Neural progenitor cell (in vitro differentiated cells): ENCODE measurements around the gene KRT77. TPM values are rescaled to one million over a fixed set of nuclear protein-coding genes. Genes with fewer than 3 reads are reported as not detected.

Experiments used
- DNase-seq: peaks from one replicate; pipeline ENCODE4 v3.0.0-alpha.2; 2016; ENCODE audit warnings: low spot score
- H2AFZ ChIP-seq: fragments of 200-600 bp; sonication (generic); replicated peaks from 2 replicates; pipeline ENCODE4 v1.6.1; 2016; ENCODE audit warnings: antibody characterized with exemption
- H3F3A ChIP-seq: fragments of 200-600 bp; sonication (generic); 2 replicates; pipeline ENCODE4 v1.6.1; 2016; ENCODE audit warnings: antibody characterized with exemption, low read depth
- H3K27ac ChIP-seq: fragments of 200-600 bp; sonication (generic); 2 replicates; pipeline ENCODE4 v1.5.1; 2016; ENCODE audit warnings: mild to moderate bottlenecking
- H3K27me3 ChIP-seq: fragments of 200-600 bp; sonication (generic); 2 replicates; pipeline ENCODE4 v1.6.1; 2016; ENCODE audit warnings: mild to moderate bottlenecking, moderate library complexity
- H3K36me3 ChIP-seq: fragments of 200-600 bp; sonication (generic); 2 replicates; pipeline ENCODE4 v1.5.1; 2016
- H3K4me1 ChIP-seq: fragments of 200-600 bp; sonication (generic); 2 replicates; pipeline ENCODE4 v1.6.1; 2016; ENCODE audit warnings: mixed run types
- H3K4me2 ChIP-seq: fragments of 200-600 bp; sonication (generic); 2 replicates; pipeline ENCODE4 v1.6.1; 2016
- H3K4me3 ChIP-seq: fragments of 200-600 bp; sonication (generic); 2 replicates; pipeline ENCODE4 v1.5.1; 2016
- H3K79me2 ChIP-seq: fragments of 200-600 bp; sonication (generic); 2 replicates; pipeline ENCODE4 v1.6.1; 2016; ENCODE audit warnings: low read depth
- H3K9ac ChIP-seq: fragments of 200-600 bp; sonication (generic); 2 replicates; pipeline ENCODE4 v1.6.1; 2016
- H3K9me3 ChIP-seq: fragments of 200-600 bp; sonication (generic); 2 replicates; pipeline ENCODE4 v1.5.1; 2016; ENCODE audit warnings: low read depth
- H4K20me1 ChIP-seq: fragments of 200-600 bp; sonication (generic); 2 replicates; pipeline ENCODE4 v1.6.1; 2016; ENCODE audit warnings: low read depth
- H3K27ac Mint-ChIP-seq: 3 replicates; pipeline ENCODE4 v1.8.0; 2021; ENCODE audit warnings: mixed read lengths
- H3K27me3 Mint-ChIP-seq: 2 replicates; pipeline ENCODE4 v1.8.0; 2022; ENCODE audit warnings: low read depth, mild to moderate bottlenecking, inconsistent platforms, moderate library complexity, mixed read lengths; ENCODE audit not compliant: insufficient read depth
- H3K36me3 Mint-ChIP-seq: 3 replicates; pipeline ENCODE4 v1.8.0; 2021; ENCODE audit warnings: mixed read lengths
- H3K4me1 Mint-ChIP-seq: 3 replicates; pipeline ENCODE4 v1.8.0; 2021; ENCODE audit warnings: mixed read lengths
- H3K4me3 Mint-ChIP-seq: 3 replicates; pipeline ENCODE4 v1.8.0; 2021; ENCODE audit warnings: mild to moderate bottlenecking, moderate library complexity, mixed read lengths
- H3K9me3 Mint-ChIP-seq: 3 replicates; pipeline ENCODE4 v1.8.0; 2020; ENCODE audit warnings: mixed read lengths
- CTCF ChIP-seq: fragments of 200-600 bp; sonication (generic); IDR thresholded peaks from 2 replicates; pipeline ENCODE4 v1.5.1; 2017; ENCODE audit warnings: antibody characterized with exemption, mild to moderate bottlenecking
- EZH2 ChIP-seq: fragments of 200-600 bp; sonication (generic); IDR thresholded peaks from 2 replicates; pipeline ENCODE4 v1.6.1; 2017; ENCODE audit warnings: antibody characterized with exemption, mild to moderate bottlenecking, moderate library complexity
- EZH2phosphoT487 ChIP-seq: fragments of 200-600 bp; sonication (generic); IDR thresholded peaks from 2 replicates; pipeline ENCODE4 v1.6.1; 2017; ENCODE audit warnings: antibody characterized with exemption
- total RNA-seq: library from RNA; depleted of rRNA; stranded (reverse); fragments of >200 nt; gene quantifications from 2 replicates; pipeline ENCODE4 v1.2.3, GENCODE V29; 2015; ENCODE audit warnings: low replicate concordance

KRT77 gene
- total RNA-seq, 1 donor from 2014 or later: 0.47 TPM

GRCh38 chr12:52716061-52716460 is 12.7 kb upstream of the KRT77 start:
- Mint-ChIP-seq H3K27ac (no peak overlapping the region), H3K4me1 (peaks cover 8% of the 10 kb centered on the region), H3K9me3 (no peaks in the 10 kb centered on the region), H3K27me3 (peaks cover 29% of the 10 kb centered on the region), H3K4me3 (no peak overlapping the region), H3K36me3 (no peaks in the 10 kb centered on the region)
- no peak overlapping the region for H3K27ac ChIP-seq
- H3K36me3 ChIP-seq: no peaks in the 10 kb centered on the region
- H3K79me2 ChIP-seq: no peaks in the 10 kb centered on the region
- TF ChIP-seq CTCF (no peak), EZH2phosphoT487 (no peak)
- no peak overlapping the region for H3K9ac ChIP-seq
- H3K4me1 ChIP-seq: no peaks in the 10 kb centered on the region
- H3K9me3 ChIP-seq: no peaks in the 10 kb centered on the region
- peaks cover 62% of the 10 kb centered on the region for H3K27me3 ChIP-seq
- H3K4me3 ChIP-seq: no peak overlapping the region
- H2AFZ ChIP-seq: no peak overlapping the region
- no peak overlapping the region for H3K4me2 ChIP-seq
- no peaks in the 10 kb centered on the region for H4K20me1 ChIP-seq
- no peak for DNase-seq
- peaks cover 6% of the 10 kb centered on the region for H3F3A ChIP-seq

- Mint-ChIP-seq H3K27me3 (peaks cover 29% of the 10 kb centered on the region), H3K9me3 (no peaks in the 10 kb centered on the region), H3K27ac (no peak overlapping the region), H3K4me1 (peaks cover 8% of the 10 kb centered on the region), H3K4me3 (peak overlapping the region; percentile 77), H3K36me3 (no peaks in the 10 kb centered on the region)
- H3K27ac ChIP-seq: no peak overlapping the region
- H3F3A ChIP-seq: peaks cover 6% of the 10 kb centered on the region
- no peak overlapping the region for H3K4me2 ChIP-seq
- H3K27me3 ChIP-seq: peaks cover 62% of the 10 kb centered on the region
- H3K4me1 ChIP-seq: no peaks in the 10 kb centered on the region
- no peak overlapping the region for H2AFZ ChIP-seq
- H3K79me2 ChIP-seq: no peaks in the 10 kb centered on the region
- H3K9me3 ChIP-seq: no peaks in the 10 kb centered on the region
- no peaks in the 10 kb centered on the region for H3K36me3 ChIP-seq
- no peak overlapping the region for H3K4me3 ChIP-seq
- H4K20me1 ChIP-seq: no peaks in the 10 kb centered on the region
- peak; percentile 42 for DNase-seq
- no peak overlapping the region for H3K9ac ChIP-seq
- TF ChIP-seq EZH2: no peak
- no peak for TF ChIP-seq EZH2phosphoT487
- peak; percentile 44 for TF ChIP-seq CTCF
Measured at GRCh38 chr12:52715416-52715815, 12.1 kb upstream of the KRT77 start.

- Mint-ChIP-seq H3K27me3 (peaks cover 27% of the 10 kb centered on the region), H3K4me1 (peaks cover 8% of the 10 kb centered on the region), H3K36me3 (no peaks in the 10 kb centered on the region), H3K9me3 (no peaks in the 10 kb centered on the region), H3K27ac (no peak overlapping the region), H3K4me3 (peak overlapping the region; percentile 77)
- Histone ChIP-seq H3F3A (peaks cover 6% of the 10 kb centered on the region), H3K9ac (no peak overlapping the region), H3K9me3 (no peaks in the 10 kb centered on the region), H3K4me1 (no peaks in the 10 kb centered on the region), H2AFZ (no peak overlapping the region), H3K4me3 (no peak overlapping the region), H4K20me1 (no peaks in the 10 kb centered on the region), H3K4me2 (no peak overlapping the region), H3K79me2 (no peaks in the 10 kb centered on the region), H3K36me3 (no peaks in the 10 kb centered on the region), H3K27ac (no peak overlapping the region), H3K27me3 (peaks cover 62% of the 10 kb centered on the region)
- DNase-seq: no peak
- TF ChIP-seq EZH2phosphoT487 (no peak), EZH2 (no peak), CTCF (no peak)
Measured at GRCh38 chr12:52714887-52715281, 11.6 kb upstream of the KRT77 start.
